ENCODE data around the gene UBE2L3. TPM values are rescaled to one million over a fixed set of nuclear protein-coding genes. Genes with fewer than 3 reads are reported as not detected.

The UBE2L3 gene
- polyA plus RNA-seq, 2 of the 4 experiments (the other 2 are of a cell fraction), result 54.9 to 55.6 TPM

- ATAC-seq (no peak), FAIRE-seq (no peak), DNase-seq (ENCODE audit: low read depth in 1 of 2, low spot score in 1 of 2) (no peak)
- WGBS (ENCODE audit: missing lambda C conversion rate), result 64% methylated on average over 8 of the region's 8 CpGs
- CTCF ChIA-PET, result interaction anchor here (1.3 kb wide), 1 partner anchor 23 kb away, joined by 3 read pairs; no protein-coding TSS in a partner anchor
- POLR2A ChIA-PET, result no interaction called here
- H3K9me3 ChIP-seq, result no peaks in the 10 kb centered on the region
- H3K4me3 ChIP-seq, result peak overlapping the region; percentile 100; the same call in 2 of the 3 replicates
- no peak for TF ChIP-seq KDM5A (IDR thresholded peaks at IDR 0.05)
- TF ChIP-seq JUNB (IDR thresholded peaks at IDR 0.05), result no peak
- no peak for TF ChIP-seq HOXB13 (CRISPR knock-in tag; IDR thresholded peaks at IDR 0.05; ENCODE audit: low read depth)
- no peak for TF ChIP-seq HOXA7 (CRISPR knock-in tag; IDR thresholded peaks at IDR 0.05)
- no peak for TF ChIP-seq CTCF (IDR thresholded peaks at IDR 0.05)
- no peak for TF ChIP-seq USF2 (IDR thresholded peaks at IDR 0.05)
- TF ChIP-seq SREBF2 (IDR thresholded peaks at IDR 0.05), result no peak
- no peak for TF ChIP-seq HDAC2 (IDR thresholded peaks at IDR 0.05)
- no peak for TF ChIP-seq MAFK (IDR thresholded peaks at IDR 0.05; ENCODE audit: partially characterized antibody)
- no peak for TF ChIP-seq RARB (CRISPR knock-in tag; IDR thresholded peaks at IDR 0.05)
- TF ChIP-seq KDM1A (IDR thresholded peaks at IDR 0.05; ENCODE audit: low read depth), result no peak
- peaks cover 53% of the 10 kb centered on the region for H3K4me1 ChIP-seq
- H3K4me2 ChIP-seq, result peak overlapping the region; percentile 99
- peak overlapping the region in 1 of 2 experiments; percentile 99; a peak in 1 of 6 replicates for H3K27ac ChIP-seq
These were observed 2.1 kb downstream of the UBE2L3 start for GRCh38 chr22:21569459-21570170.

GRCh38 chr22:21570398-21570797, 2.9 kb downstream of the UBE2L3 start:
- CTCF ChIA-PET, result no interaction called here
- 77% methylated on average over 4 of the region's 4 CpGs for WGBS (ENCODE audit: missing lambda C conversion rate)
- FAIRE-seq, result no peak

More at GRCh38 chr22:21570398-21570797, 2.9 kb downstream of the UBE2L3 start:
- H3K27ac ChIP-seq, result no peak overlapping the region
- H3K4me1 ChIP-seq, result peaks cover 61% of the 10 kb centered on the region
- DNase-seq (ENCODE audit: low read depth in 1 of 2, low spot score in 1 of 2), result no peak
- no peak for ATAC-seq
- POLR2A ChIA-PET, result no interaction called here
- no peak overlapping the region for H3K4me3 ChIP-seq
- no peak for TF ChIP-seq RCOR1 (IDR thresholded peaks at IDR 0.05; ENCODE audit: low read depth, low read length)
- TF ChIP-seq CHD4 (IDR thresholded peaks at IDR 0.05; ENCODE audit: borderline replicate concordance), result no peak
- no peak for TF ChIP-seq REST (IDR thresholded peaks at IDR 0.05)
- TF ChIP-seq EHMT2 (IDR thresholded peaks at IDR 0.05; ENCODE audit: low read depth), result no peak
- no peak for TF ChIP-seq USF2 (IDR thresholded peaks at IDR 0.05)
- H3K4me2 ChIP-seq, result peak overlapping the region; percentile 99
- H3K9me3 ChIP-seq, result no peaks in the 10 kb centered on the region

Data from A549 (cell line).